Esophagus (tissue), 2 donors: Measurements from ENCODE around the gene SLC38A1. TPM values are rescaled to one million over a fixed set of nuclear protein-coding genes. Genes with fewer than 3 reads are reported as not detected.

ENCODE experiments used
- H3K27ac ChIP-seq, 2 donors: one replicate each; pipeline ENCODE4 v1.5.1; 2013; ENCODE audit warnings: low read depth in 2 of 2, mild to moderate bottlenecking in 2 of 2, inconsistent platforms in 1 of 2, low read length in 1 of 2, moderate library complexity in 1 of 2
- H3K27me3 ChIP-seq, 2 donors: one replicate each; pipeline ENCODE4 v1.6.1; 2013; ENCODE audit warnings: low read length in 2 of 2, control low read depth in 1 of 2, mild to moderate bottlenecking in 1 of 2; ENCODE audit not compliant: insufficient read depth in 2 of 2, control insufficient read depth in 1 of 2
- H3K36me3 ChIP-seq, 2 donors: one replicate each; pipeline ENCODE4 v1.6.1; 2013; ENCODE audit warnings: low read length in 1 of 2; ENCODE audit not compliant: control insufficient read depth in 2 of 2, insufficient read depth in 2 of 2
- H3K4me1 ChIP-seq, 2 donors: one replicate each; pipeline ENCODE4 v1.6.1; 2013; ENCODE audit warnings: low read length in 1 of 2; ENCODE audit not compliant: control insufficient read depth in 2 of 2, insufficient read depth in 2 of 2
- H3K4me3 ChIP-seq, 2 donors: one replicate each; pipeline ENCODE4 v1.5.1; 2013; ENCODE audit warnings: low read length in 2 of 2, mild to moderate bottlenecking in 2 of 2, low read depth in 1 of 2, moderate library complexity in 1 of 2
- H3K9me3 ChIP-seq, 2 donors: one replicate each; pipeline ENCODE4 v1.6.1; 2013; ENCODE audit warnings: mild to moderate bottlenecking in 2 of 2, low read depth in 1 of 2, low read length in 1 of 2, moderate library complexity in 1 of 2; ENCODE audit not compliant: control insufficient read depth in 2 of 2, insufficient read depth in 1 of 2
- WGBS, 2 donors: extraction: QIAGEN DNeasy Blood & Tissue Kit; methylation state at CpG; one replicate each; pipeline ENCODE4 v1.1.7; 2013; 5-methylcytosine and 5-hydroxymethylcytosine counted together
- polyA plus RNA-seq, 2 donors: library from polyadenylated mRNA; stranded (reverse); fragments of 200-250 nt; gene quantifications; one replicate each; pipeline ENCODE4 v1.2.3, GENCODE V29; 2013
- donor health status: healthy with polysubstance abuse.
- donor health status: Bipolar disorder and iron deficiency.

Gene SLC38A1
- polyA plus RNA-seq, 2 donors: 14.4 to 16.9 TPM

DNA sequence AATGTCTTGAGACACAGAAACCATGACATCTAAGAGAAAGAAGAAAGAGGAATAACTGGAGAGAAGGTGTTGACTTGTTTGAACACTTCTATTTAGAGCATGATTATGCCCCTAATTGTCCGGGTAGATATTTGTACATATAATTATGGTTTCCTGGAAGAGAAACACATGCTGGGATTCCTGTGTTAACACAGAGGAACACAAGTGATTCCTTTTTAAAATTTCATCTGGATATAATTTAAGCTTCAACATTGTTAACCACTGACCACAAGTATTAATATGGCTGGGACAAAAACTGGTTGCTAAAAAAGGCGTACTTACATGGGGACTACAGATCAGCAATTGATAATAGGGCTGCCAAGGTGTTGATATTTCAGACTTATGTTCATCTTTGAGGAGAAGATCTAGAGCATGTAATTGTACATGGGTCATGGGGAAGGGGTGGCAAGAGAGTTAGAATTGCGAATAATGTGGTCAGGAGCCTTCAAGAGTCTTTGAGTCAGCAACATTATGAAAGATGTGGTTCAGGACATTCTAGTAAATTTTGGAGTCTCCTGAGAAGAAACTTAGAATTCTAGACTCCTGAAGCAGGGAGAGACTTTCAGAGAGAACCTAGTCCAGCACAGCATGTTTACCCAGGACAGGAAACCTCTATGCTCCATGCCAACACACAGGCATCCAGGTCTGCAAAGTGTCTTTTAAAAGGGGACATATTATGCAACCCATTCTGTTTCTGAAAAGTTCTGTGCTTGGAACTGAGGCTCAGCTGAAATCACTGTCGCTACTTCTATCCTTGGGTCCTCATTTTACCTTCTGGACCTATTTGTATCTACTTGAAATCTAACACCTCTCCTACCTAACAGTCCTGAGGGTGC lies 56.5 kb downstream of the SLC38A1 start:
- Histone ChIP-seq H3K36me3 (peaks cover 0 to 5% of the 10 kb centered on the region in 2 donors), H3K4me3 (no peak overlapping the region), H3K27me3 (no peaks in the 10 kb centered on the region), H3K9me3 (no peaks in the 10 kb centered on the region), H3K4me1 (peaks cover 0 to 6% of the 10 kb centered on the region in 2 donors), H3K27ac (no peak overlapping the region)
- WGBS, 2 donors: 85 to 89% methylated on average over 4 of the region's 4 CpGs

DNA sequence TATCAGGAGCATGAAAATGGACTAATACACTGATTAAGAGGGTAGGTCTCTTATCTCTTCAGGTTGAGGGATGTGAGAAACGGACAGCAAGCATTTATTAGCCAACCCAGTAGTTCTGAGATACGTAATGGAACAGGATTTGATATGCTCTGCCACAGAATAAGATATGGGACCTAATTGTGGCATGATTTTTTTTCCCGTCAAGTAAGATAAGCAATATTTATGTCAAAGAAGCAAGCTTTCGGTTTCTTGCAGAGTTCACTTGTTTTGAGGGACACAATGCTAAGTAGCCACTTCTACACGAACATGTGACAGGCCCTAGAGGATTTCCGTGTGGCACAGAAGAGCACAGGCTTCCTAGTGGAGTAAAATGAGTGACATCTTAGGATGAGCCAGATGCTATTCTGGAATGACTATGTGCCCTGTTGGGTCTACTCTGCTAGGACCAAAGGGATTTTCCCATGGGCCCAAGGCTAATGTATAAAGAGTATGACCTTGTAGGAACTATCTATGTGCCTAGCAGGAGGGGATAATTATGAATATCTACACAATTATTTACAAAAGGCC lies 57.9 kb downstream of the SLC38A1 start:
- no peak overlapping the region for H3K4me3 ChIP-seq
- H3K9me3 ChIP-seq: no peaks in the 10 kb centered on the region
- no peak overlapping the region for H3K27ac ChIP-seq
- peaks cover 0 to 2% of the 10 kb centered on the region in 2 donors for H3K36me3 ChIP-seq
- peaks cover 0 to 6% of the 10 kb centered on the region in 2 donors for H3K4me1 ChIP-seq
- no peaks in the 10 kb centered on the region for H3K27me3 ChIP-seq
- 66 to 84% methylated on average over 6 of the region's 6 CpGs for WGBS, 2 donors

DNA sequence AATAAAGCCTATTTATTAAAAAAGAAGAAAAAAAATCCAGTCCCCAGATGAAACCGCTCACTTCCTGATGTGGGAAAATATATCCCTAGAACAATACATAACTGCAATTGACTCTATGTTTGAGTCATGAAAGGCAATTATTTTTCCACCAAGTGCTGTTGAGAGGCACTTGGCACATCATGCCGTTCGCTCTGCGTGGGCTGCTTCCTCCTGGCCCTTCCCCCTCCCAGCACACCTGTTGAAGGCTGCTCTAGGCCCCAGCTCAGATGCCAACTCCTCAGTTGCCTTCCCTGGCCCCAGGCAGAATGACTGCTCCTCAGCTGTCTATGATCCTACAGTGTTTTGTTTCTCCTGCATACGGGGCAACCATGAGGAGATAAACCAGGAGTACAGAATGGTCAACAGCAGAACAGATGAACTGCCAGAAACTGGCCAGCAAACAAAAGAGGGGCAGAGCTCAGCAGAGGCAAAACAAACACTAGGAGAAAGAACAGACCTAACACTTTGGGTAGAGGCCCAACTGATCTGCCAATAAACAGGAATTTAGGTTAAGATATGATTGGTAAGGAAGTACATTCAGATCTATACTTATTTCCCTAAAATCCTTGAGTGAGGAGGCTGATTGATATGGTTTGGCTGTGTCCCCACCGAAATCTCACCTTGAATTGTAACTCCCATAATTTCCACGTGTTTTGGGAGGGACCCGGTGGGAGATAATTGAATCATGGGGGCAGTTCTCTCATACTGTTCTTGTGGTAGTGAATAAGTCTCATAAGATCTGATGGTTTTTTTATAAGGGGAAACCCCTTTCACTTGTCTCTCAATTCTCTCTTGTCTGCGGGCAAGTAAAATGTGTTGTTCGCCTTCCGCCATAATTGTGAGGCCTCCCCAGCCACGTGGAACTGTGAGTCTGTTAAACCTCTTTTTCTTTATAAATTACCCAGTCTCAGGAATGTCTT lies 58.6 kb downstream of the SLC38A1 start:
- Histone ChIP-seq H3K27ac (peak overlapping the region; percentile 20 to 81), H3K4me3 (no peak overlapping the region), H3K9me3 (no peaks in the 10 kb centered on the region), H3K4me1 (peaks cover 0 to 6% of the 10 kb centered on the region in 2 donors), H3K27me3 (no peaks in the 10 kb centered on the region), H3K36me3 (peaks cover 0 to 2% of the 10 kb centered on the region in 2 donors)
- WGBS, 2 donors: 54% methylated on average over 12 of the region's 12 CpGs

DNA sequence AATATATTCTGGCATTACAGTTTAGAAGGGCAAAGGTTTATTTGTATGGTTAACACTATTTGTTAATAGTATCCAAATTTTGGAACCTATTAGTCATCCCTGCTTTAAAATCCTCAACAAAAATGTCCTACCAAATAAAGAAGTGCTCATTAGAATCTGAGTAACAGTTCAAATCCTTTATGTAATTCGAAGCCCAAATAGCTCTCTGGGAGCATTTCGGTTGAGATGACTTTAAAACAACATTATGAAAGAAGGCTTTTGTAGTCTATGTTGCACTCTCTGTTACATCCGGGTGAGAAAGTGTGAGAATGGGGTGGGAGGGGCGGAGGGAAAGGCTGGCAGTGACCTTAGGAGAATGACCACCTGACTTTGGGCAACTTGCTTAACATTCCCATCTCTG lies 59.7 kb downstream of the SLC38A1 start:
- H3K27me3 ChIP-seq: no peaks in the 10 kb centered on the region
- H3K4me1 ChIP-seq: peaks cover 0 to 4% of the 10 kb centered on the region in 2 donors
- H3K4me3 ChIP-seq: no peak overlapping the region
- H3K27ac ChIP-seq: peak overlapping the region; percentile 29 to 55
- 43 to 50% methylated on average over 4 of the region's 4 CpGs for WGBS, 2 donors
- no peaks in the 10 kb centered on the region for H3K9me3 ChIP-seq
- H3K36me3 ChIP-seq: peaks cover 0 to 2% of the 10 kb centered on the region in 2 donors

DNA sequence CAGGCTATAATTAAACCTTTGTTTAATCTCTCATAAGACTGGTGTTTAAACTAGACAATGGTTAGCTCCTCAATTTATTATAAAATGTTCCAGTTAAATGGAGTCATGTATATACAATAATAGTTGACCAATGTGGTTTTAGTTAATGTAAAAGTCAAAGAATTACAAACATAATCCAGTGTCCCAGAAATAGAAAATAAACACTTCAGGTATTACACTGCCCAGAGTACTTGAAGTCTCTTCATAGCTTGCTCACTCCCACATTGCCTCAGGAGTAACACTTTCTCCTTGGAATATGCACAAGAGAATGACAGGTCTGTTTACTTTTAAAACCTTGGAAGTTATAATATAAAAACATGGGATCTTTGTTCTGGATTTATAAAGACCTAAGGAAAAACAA lies 60.5 kb downstream of the SLC38A1 start:
- no peaks in the 10 kb centered on the region for H3K27me3 ChIP-seq
- no peak overlapping the region for H3K27ac ChIP-seq
- peaks cover 0 to 2% of the 10 kb centered on the region in 2 donors for H3K36me3 ChIP-seq
- H3K4me3 ChIP-seq: no peak overlapping the region
- H3K4me1 ChIP-seq: peaks cover 0 to 4% of the 10 kb centered on the region in 2 donors
- no peaks in the 10 kb centered on the region for H3K9me3 ChIP-seq

DNA sequence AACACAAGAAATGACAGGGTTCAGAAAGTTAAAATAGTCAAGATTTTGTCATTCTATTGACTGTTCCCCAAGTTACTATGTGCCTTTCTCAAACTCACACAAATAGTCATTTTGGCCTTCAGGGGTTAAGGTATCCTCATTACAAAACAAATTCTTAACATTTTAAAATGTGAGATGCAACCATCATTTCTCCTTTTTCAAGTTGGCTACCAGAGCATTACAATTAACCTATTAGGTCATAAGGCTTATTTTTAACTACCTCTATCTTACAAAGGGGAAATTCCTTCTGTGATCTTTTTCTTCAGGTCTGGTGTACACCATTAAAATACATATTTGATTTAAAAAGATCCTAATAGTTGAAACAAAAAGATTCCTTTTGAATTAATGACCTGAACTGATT lies 61.2 kb downstream of the SLC38A1 start:
- Histone ChIP-seq H3K27me3 (no peaks in the 10 kb centered on the region), H3K36me3 (peaks cover 0 to 4% of the 10 kb centered on the region in 2 donors), H3K27ac (no peak overlapping the region), H3K4me1 (peaks cover 0 to 4% of the 10 kb centered on the region in 2 donors), H3K4me3 (no peak overlapping the region), H3K9me3 (no peaks in the 10 kb centered on the region)

DNA sequence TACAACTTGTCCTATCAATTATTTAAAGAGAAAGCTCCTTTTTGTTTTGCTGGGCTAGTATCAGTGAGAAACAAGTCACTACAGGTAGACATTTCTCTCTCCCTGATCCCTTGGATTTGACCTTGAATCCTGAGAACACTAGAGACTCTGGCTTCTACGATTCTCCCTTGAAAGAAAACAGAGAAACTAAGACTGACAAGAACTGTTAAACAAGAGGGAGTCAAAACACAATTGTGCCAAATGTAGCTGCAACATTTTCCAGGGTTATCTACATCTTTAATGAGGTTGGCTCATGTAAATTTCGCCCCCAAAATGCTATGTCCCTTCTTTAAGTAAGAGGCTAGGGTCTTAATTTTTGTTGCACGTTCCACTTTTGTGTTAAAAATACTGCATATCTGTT lies 62.4 kb downstream of the SLC38A1 start:
- Histone ChIP-seq H3K4me1 (peaks cover 0 to 4% of the 10 kb centered on the region in 2 donors), H3K9me3 (no peaks in the 10 kb centered on the region), H3K27ac (no peak overlapping the region), H3K27me3 (no peaks in the 10 kb centered on the region), H3K4me3 (no peak overlapping the region), H3K36me3 (peaks cover 0 to 4% of the 10 kb centered on the region in 2 donors)
- WGBS, 2 donors: 62 to 68% methylated on average over 3 of the region's 3 CpGs

DNA sequence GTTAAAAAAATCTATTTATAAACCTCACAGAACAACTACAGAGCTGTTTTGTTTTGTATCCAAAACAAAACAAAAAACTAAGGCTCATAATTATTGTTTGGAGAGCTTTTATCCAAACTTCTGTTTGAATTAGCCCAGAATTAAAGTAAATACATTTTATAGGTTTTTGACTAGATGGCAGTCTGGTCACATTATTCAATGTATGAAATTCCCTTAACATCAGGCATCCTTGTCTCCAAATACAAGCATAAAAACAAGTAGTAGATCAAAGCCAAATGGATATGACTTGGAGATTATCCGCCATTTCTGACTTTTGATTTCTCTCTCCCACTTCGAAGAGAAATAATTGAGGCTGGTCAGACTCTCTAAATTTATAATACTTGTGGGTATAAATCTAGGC lies 63.5 kb downstream of the SLC38A1 start:
- Histone ChIP-seq H3K4me1 (peaks cover 0 to 4% of the 10 kb centered on the region in 2 donors), H3K27me3 (no peaks in the 10 kb centered on the region), H3K4me3 (no peak overlapping the region), H3K27ac (no peak overlapping the region), H3K9me3 (no peaks in the 10 kb centered on the region), H3K36me3 (peaks cover 0 to 4% of the 10 kb centered on the region in 2 donors)
- WGBS, 2 donors: 52 to 82% methylated on average over 2 of the region's 2 CpGs

DNA sequence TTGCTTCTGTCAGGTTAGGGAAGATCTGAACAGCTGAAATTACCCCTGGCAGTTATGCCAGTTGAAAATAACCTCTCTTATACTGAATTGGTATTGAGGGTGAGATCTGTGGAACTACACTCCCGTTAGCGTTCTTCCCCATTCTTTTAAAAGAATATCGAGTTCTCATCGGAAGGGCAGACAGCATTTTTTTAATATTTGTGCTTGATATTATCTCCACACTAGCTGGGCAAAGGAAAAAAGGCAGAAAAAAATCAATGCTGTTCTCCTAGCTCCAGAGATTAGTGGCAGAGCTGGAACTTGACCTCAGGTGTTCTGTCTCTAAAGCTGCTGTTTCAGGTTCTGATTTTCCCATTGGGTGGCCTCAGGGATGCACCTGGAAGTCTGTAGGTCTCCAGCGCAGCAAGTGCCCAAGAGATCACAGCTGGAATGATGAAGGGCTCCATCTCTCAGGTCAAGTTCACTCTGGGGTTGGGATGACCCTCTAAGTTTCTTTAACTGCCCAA lies 67.5 kb downstream of the SLC38A1 start:
- H3K4me1 ChIP-seq: no peaks in the 10 kb centered on the region
- 62 to 96% methylated on average over 5 of the region's 5 CpGs for WGBS, 2 donors

More for the DNA sequence above, 67.5 kb downstream of the SLC38A1 start:
- H3K4me3 ChIP-seq: no peak overlapping the region
- no peaks in the 10 kb centered on the region for H3K27me3 ChIP-seq
- H3K27ac ChIP-seq: no peak overlapping the region
- no peaks in the 10 kb centered on the region for H3K9me3 ChIP-seq
- H3K36me3 ChIP-seq: peaks cover 13 to 15% of the 10 kb centered on the region in 2 donors
